GM21723 (cell line): ENCODE data around the gene TAF12.
"Not testable (repeated sequence)": the region's sequence is repeated elsewhere in the genome, so short reads cannot be mapped to it uniquely, and the experiment has no call there.

ENCODE experiments used
- ATAC-seq: cut with Tn5 transposase; IDR thresholded peaks from one replicate; pipeline ENCODE4 v1.9.1; 2021; ENCODE audit warnings: mild to moderate bottlenecking, moderate library complexity; ENCODE audit not compliant: unreplicated experiment

Gene TAF12

DNA sequence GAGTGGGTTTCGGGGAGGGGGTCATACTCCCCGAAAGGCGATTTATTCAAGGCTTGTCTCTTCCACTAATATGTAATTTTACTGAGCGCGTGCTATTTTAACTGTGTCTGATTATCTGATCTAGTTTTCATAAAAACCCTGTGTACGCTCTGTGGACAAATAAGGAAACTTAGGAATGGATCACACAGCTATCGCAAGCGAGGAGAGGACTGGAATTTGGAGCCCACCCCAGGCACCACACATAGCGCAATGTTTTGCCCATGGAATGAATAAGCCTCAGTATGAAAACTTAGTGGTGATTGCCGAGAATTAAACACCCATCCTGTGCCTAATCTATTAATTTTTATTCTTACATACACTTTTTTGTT is 60.6 kb downstream of the TAF12 start:
- ATAC-seq = peak; percentile 5

DNA sequence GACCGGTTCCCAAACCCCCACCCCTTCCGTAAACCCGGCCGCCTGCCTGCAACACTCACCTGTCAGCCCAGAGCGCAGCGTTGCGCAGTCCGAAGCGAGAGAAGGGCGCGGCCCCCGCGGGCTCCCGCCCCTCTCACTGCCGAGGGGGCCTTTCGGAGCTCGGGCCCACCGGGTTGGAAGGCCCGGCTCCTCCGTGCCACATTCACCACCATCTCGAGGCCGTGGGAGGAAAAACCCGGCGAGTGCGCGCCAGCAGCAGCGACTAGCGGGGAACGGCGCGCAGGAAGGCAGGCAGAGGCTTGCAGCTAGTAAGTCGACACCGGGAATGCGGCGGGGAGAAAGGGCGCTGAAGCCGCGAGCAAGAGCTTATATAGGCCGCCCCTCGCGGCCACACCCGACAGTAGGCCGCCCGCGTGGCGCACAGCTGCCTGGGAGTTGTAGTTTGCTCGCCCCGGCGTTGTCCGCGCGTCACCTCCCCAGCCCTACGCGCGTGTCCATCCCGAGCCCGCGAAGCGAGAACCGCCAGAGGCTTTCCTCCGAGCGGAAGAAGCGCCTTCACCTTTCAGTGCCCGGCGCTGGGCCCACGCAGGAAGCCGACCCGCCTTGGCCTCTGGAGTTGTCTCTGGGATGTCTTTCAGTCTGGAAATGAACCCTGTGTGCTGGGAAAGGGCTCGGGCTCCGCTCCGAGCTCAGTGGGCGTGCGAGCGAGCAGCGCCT is 61.2 kb downstream of the TAF12 start:
- peak; percentile 82 for ATAC-seq

DNA sequence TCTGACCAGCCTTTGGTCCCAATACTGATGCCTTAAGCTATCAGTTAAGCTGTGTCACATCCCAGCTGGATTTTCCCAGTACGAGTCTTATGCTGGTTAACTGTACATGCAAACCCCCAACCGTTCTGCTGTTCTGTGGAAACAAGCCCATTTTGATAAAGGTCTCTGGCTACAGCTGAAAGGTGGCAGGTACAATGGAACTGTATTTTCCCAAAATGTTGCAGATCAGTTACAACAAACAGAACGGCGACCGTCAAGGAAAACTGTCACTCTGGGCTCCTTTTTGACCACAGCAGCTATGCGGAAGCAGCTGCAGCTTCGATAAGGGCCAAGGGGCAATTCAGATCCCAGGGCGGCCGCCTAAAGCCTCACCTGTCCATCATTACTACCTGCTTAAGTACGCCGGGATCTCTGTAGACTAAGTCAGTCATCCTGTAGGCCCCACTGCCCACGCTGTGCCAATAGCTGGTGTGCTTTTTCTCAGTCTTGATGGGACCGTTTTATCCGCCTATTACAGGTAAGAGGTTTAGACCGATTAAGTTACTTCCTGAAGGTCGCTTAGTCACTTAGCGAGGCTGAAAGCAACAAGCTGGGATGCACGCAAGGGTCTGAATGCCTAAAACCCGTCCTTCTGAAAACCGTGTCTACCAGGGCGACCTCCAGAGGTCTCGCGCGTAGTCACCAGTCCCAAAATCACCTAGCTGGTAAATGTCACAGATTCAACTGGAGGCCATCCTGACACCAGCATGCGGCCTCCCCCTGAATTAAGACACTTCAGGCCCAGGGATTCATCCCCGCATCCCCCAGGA is 61.9 kb downstream of the TAF12 start:
- ATAC-seq = peak; percentile 41

- ATAC-seq = no peak
These were observed 63.5 kb downstream of the TAF12 start for GRCh38 chr1:28579401-28579800.

- ATAC-seq = no peak
These were observed 64.1 kb downstream of the TAF12 start for GRCh38 chr1:28578696-28579218.

DNA sequence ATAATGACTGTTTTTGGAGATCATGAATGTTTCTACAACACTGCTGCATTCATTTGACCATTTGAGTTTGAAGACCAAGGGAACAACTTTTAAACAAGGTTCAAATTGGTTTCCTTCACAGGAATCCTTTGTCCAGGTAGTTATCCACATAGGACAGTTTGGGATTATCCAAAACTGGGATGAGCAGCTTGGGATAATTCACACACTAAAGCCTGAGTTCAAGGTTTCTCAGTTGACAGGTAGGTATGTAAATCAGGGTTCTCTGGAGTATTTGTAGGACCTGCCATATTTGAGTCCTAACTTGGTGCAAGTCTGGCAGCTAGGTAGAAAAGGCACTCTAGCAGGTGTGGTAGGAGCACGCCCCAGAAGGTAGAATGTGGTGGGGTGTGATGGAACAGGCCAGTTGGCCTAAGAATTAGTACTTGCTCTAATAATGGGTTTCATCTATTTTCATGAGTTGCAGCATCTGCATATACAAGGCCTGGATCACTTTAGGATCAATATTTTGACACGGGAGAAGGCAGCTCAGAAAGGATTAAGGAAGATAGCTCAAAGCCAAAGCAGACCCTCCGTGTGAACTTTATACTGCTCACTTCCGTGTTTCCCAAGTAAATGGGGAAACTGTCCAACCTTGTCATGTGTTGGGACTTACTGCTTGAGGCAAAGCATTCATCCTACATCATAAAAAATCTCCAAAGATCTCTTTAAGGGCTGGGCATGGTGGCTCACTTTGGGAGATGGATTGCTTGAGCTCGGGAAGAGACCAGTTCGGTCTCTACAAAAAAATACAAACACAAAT is 64.9 kb downstream of the TAF12 start:
- ATAC-seq = no peak

GRCh38 chr1:28577052-28577678 is 65.7 kb downstream of the TAF12 start:
- ATAC-seq = no peak

- ATAC-seq = no peak
These were observed 69.3 kb downstream of the TAF12 start for GRCh38 chr1:28573564-28573963.

GRCh38 chr1:28572891-28573290 is 70.0 kb downstream of the TAF12 start:
- ATAC-seq = not testable (repeated sequence)

DNA sequence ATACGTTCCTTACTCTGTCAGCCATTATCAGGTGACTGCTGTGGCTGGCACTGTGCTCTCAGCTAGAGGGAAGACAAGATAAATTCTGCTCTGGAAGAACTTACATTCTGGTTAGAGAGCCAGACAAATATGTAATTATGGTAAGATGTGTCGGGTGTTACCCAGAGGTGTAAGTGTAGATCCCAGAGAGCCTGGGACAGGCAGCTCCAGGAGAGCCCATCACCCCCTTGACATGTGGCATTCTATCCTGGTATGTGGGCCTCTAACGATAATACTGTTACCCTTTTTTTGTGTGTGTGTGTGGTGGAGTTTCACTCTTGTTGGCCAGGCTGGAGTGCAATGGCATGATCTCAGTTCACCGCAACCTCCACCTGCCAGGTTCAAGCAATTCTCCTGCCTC is 71.0 kb downstream of the TAF12 start:
- no peak for ATAC-seq

DNA sequence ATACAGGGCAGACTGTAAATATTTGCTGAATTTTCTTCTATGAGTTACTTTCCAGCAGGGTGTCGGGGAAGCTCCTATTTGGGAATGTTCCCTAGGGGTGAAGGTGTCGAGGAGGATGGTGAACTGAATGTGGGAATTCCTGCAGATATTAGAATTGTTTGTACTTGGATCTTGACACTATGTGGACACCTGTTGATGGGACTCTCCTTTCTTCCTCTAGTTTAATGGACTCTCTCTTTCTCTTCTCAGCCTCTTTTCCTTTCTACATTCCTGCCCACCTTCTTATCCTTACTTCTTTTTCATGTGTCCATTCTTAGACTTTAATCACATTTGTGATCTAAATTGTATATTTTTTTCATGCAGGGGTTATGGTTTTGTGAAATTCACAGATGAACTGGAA is 75.9 kb downstream of the TAF12 start:
- no peak for ATAC-seq

GRCh38 chr1:28565726-28566125 is 77.1 kb downstream of the TAF12 start:
- no peak for ATAC-seq

DNA sequence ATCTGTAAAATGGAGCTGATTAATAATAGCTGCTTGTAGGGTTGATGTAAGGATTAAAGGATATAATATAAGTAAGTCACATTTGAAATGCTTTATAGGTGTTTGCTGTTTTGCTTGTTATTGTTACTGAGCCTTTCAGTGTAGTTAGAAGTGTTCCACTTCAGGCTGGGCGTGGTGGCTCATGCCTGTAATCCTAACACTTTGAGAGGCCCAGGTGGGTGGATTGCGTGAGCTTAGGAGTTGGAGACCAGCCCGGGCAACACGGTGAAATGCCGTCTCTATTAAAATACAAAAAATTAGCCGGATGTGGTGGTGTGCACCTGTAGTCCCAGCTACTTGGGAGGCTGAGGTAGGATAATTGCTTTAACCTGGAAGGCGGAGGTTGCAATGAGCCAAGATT is 77.8 kb downstream of the TAF12 start:
- ATAC-seq = no peak

DNA sequence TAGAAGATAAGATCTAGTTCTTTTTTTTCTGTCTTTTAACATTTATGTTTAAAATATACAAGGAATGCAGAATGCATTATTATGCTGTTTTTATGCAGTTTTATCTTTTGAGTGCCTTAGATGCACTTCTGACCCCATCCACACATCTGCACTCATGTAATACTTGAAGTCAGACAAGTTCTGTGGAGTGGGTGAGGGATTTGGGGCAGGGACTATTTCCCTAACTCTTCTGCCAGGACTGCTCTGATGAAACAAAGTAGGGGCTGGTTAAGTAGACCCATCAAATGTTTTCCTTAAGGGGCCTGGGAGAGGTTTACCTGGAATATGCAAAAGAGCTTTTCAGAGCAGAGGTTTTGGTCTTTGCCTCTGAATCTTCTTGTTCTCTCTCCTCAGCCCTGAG is 78.6 kb downstream of the TAF12 start:
- ATAC-seq = no peak

GRCh38 chr1:28560886-28561285 is 82.0 kb downstream of the TAF12 start:
- ATAC-seq = no peak
